DMS53 treated with DMSO at 0.1 percent for 48 hours (cell line): Measurements from ENCODE around the gene ELF2.
"Not testable (repeated sequence)": the region's sequence is repeated elsewhere in the genome, so short reads cannot be mapped to it uniquely, and the experiment has no call there.

Experiments
- DNase-seq: peaks from one replicate; lab custom pipeline; 2025; ENCODE audit not compliant: unreplicated experiment; lab: John Stamatoyannopoulos, UW

Gene ELF2

GRCh38 chr4:139188648-139189416 is 11.8 kb upstream of the ELF2 start:
- no peak for DNase-seq

GRCh38 chr4:139184129-139184528 is 7.1 kb upstream of the ELF2 start:
- no peak for DNase-seq

GRCh38 chr4:139177869-139178619 is 1.0 kb upstream of the ELF2 start:
- DNase-seq: peak; percentile 81

- DNase-seq: peak; percentile 37
Measured at GRCh38 chr4:139176302-139177048, 543 bp downstream of the ELF2 start.

GRCh38 chr4:139175646-139176301 is 1.2 kb downstream of the ELF2 start:
- DNase-seq: peak; percentile 37

- no peak for DNase-seq
Measured at GRCh38 chr4:139171876-139172691, 4.9 kb downstream of the ELF2 start.

- DNase-seq: no peak
Measured at GRCh38 chr4:139170932-139171331, 6.1 kb downstream of the ELF2 start.

- DNase-seq: no peak
Measured at GRCh38 chr4:139167774-139168444, 9.1 kb downstream of the ELF2 start.

- no peak for DNase-seq
Measured at GRCh38 chr4:139164731-139165130, 12.3 kb downstream of the ELF2 start.

GRCh38 chr4:139163806-139164206 is 13.2 kb downstream of the ELF2 start:
- no peak for DNase-seq

- DNase-seq: not testable (repeated sequence)
Measured at GRCh38 chr4:139157977-139158376, 19.0 kb downstream of the ELF2 start.

GRCh38 chr4:139154952-139155557 is 22.0 kb downstream of the ELF2 start:
- DNase-seq: no peak

- no peak for DNase-seq
Measured at GRCh38 chr4:139154538-139154937, 22.5 kb downstream of the ELF2 start.

GRCh38 chr4:139154134-139154421 is 22.9 kb downstream of the ELF2 start:
- no peak for DNase-seq

GRCh38 chr4:139153411-139154133 is 23.4 kb downstream of the ELF2 start:
- DNase-seq: no peak

- no peak for DNase-seq
Measured at GRCh38 chr4:139152249-139152648, 24.8 kb downstream of the ELF2 start.

GRCh38 chr4:139146926-139147629 is 29.9 kb downstream of the ELF2 start:
- no peak for DNase-seq

GRCh38 chr4:139145552-139145932 is 31.5 kb downstream of the ELF2 start:
- no peak for DNase-seq
